H9 (cell line): ENCODE results near the gene KIFC3. TPM values are rescaled to one million over a fixed set of nuclear protein-coding genes. Genes with fewer than 3 reads are reported as not detected.

Experiments used
- DNase-seq: peaks from one replicate; pipeline ENCODE4 v3.0.0-alpha.2; 2017
- H2AFZ ChIP-seq: one replicate; pipeline ENCODE4 v1.6.1; 2013; ENCODE audit warnings: mild to moderate bottlenecking, low read length, control low read depth, moderate library complexity
- H2AK5ac ChIP-seq: 2 replicates; pipeline ENCODE4 v1.6.1; 2013; ENCODE audit warnings: low read length, control low read depth, mixed read lengths; ENCODE audit not compliant: insufficient read length
- H2BK120ac ChIP-seq: one replicate; pipeline ENCODE4 v1.6.1; 2013; ENCODE audit warnings: low read depth, mild to moderate bottlenecking, low read length, control low read depth, inconsistent platforms; ENCODE audit not compliant: poor library complexity, severe bottlenecking
- H2BK12ac ChIP-seq: 2 replicates; pipeline ENCODE4 v1.6.1; 2013; ENCODE audit warnings: low read length, control low read depth, mixed read lengths, low read depth; ENCODE audit not compliant: insufficient read length
- H2BK15ac ChIP-seq: 2 replicates; pipeline ENCODE4 v1.6.1; 2013; ENCODE audit warnings: low read depth, low read length, control low read depth
- H2BK20ac ChIP-seq: one replicate; pipeline ENCODE4 v1.6.1; 2013; ENCODE audit warnings: low read depth, mild to moderate bottlenecking, low read length, control low read depth, inconsistent platforms; ENCODE audit not compliant: poor library complexity, severe bottlenecking
- H2BK5ac ChIP-seq: 2 replicates; pipeline ENCODE4 v1.6.1; 2013; ENCODE audit warnings: low read length, control low read depth, mixed read lengths; ENCODE audit not compliant: insufficient read length
- H3K14ac ChIP-seq: 2 replicates; pipeline ENCODE4 v1.6.1; 2013; ENCODE audit warnings: low read length, control low read depth; ENCODE audit not compliant: insufficient read depth
- H3K18ac ChIP-seq: 2 replicates; pipeline ENCODE4 v1.6.1; 2013; ENCODE audit warnings: low read depth, mild to moderate bottlenecking, mixed read lengths, low read length, control low read depth; ENCODE audit not compliant: insufficient read length
- H3K23ac ChIP-seq: 2 replicates; pipeline ENCODE4 v1.6.1; 2013; ENCODE audit warnings: low read length, control low read depth, mixed read lengths, low read depth; ENCODE audit not compliant: insufficient read length
- H3K23me2 ChIP-seq: 2 replicates; pipeline ENCODE4 v1.6.1; 2013; ENCODE audit warnings: low read depth, mild to moderate bottlenecking, mixed read lengths, low read length, control low read depth; ENCODE audit not compliant: insufficient read length, poor library complexity, severe bottlenecking
- H3K27ac ChIP-seq: 2 replicates; pipeline ENCODE4 v1.5.1; 2013; ENCODE audit warnings: low read length, control low read depth, mixed read lengths, low read depth; ENCODE audit not compliant: insufficient read length
- H3K27me3 ChIP-seq: 2 replicates; pipeline ENCODE4 v1.6.1; 2013; ENCODE audit warnings: low read length, control low read depth, inconsistent platforms; ENCODE audit not compliant: insufficient read depth
- H3K4ac ChIP-seq: 2 replicates; pipeline ENCODE4 v1.6.1; 2013; ENCODE audit warnings: low read depth, mild to moderate bottlenecking, control low read depth, inconsistent platforms, low read length, moderate library complexity
- H3K4me1 ChIP-seq: 2 replicates; pipeline ENCODE4 v1.6.1; 2013; ENCODE audit warnings: low read length, control low read depth, inconsistent platforms; ENCODE audit not compliant: insufficient read depth
- H3K4me2 ChIP-seq: 2 replicates; pipeline ENCODE4 v1.6.1; 2013; ENCODE audit warnings: low read length, control low read depth, mixed read lengths; ENCODE audit not compliant: insufficient read length, insufficient read depth
- H3K56ac ChIP-seq: 2 replicates; pipeline ENCODE4 v1.6.1; 2013; ENCODE audit warnings: low read depth, mild to moderate bottlenecking, mixed read lengths, low read length, control low read depth; ENCODE audit not compliant: insufficient read length
- H3K79me1 ChIP-seq: 2 replicates; pipeline ENCODE4 v1.6.1; 2013; ENCODE audit warnings: low read depth, mild to moderate bottlenecking, moderate library complexity, low read length, control low read depth, inconsistent platforms; ENCODE audit not compliant: insufficient read depth, poor library complexity, severe bottlenecking
- H3K79me2 ChIP-seq: 2 replicates; pipeline ENCODE4 v1.6.1; 2013; ENCODE audit warnings: low read length, control low read depth, inconsistent platforms; ENCODE audit not compliant: insufficient read depth
- H3K9ac ChIP-seq: 2 replicates; pipeline ENCODE4 v1.6.1; 2013; ENCODE audit warnings: low read length, control low read depth, mixed read lengths; ENCODE audit not compliant: insufficient read length; ENCODE audit errors: extremely low read depth
- H3K9me3 ChIP-seq: one replicate; pipeline ENCODE4 v1.6.1; 2013; ENCODE audit warnings: low read depth, low read length, inconsistent platforms; ENCODE audit not compliant: control insufficient read depth
- H3T11ph ChIP-seq: one replicate; pipeline ENCODE4 v1.6.1; 2013; ENCODE audit warnings: mild to moderate bottlenecking, low read length, control low read depth, inconsistent platforms
- H4K20me1 ChIP-seq: one replicate; pipeline ENCODE4 v1.6.1; 2013; ENCODE audit not compliant: control insufficient read depth, insufficient read length, insufficient read depth
- H4K5ac ChIP-seq: 2 replicates; pipeline ENCODE4 v1.6.1; 2013; ENCODE audit warnings: low read depth, mild to moderate bottlenecking, mixed read lengths, low read length, control low read depth; ENCODE audit not compliant: insufficient read length
- H4K8ac ChIP-seq: replicated peaks from 2 replicates; pipeline ENCODE4 v1.6.1; 2013; ENCODE audit warnings: low read length, control low read depth, mixed read lengths, low read depth; ENCODE audit not compliant: insufficient read length
- H4K91ac ChIP-seq: 2 replicates; pipeline ENCODE4 v1.6.1; 2013; ENCODE audit warnings: low read depth, mild to moderate bottlenecking, moderate library complexity, mixed read lengths, low read length, control low read depth; ENCODE audit not compliant: insufficient read length
- H3K27ac Mint-ChIP-seq, 3 experiments: 2 replicates in 2 of 3; 3 replicates in 1 of 3; pipeline ENCODE4 v1.8.0; 2020 to 2021; ENCODE audit warnings: mixed read lengths in 3 of 3, mild to moderate bottlenecking in 1 of 3, moderate library complexity in 1 of 3
- H3K27me3 Mint-ChIP-seq: 2 replicates; pipeline ENCODE4 v1.8.0; 2021; ENCODE audit warnings: low read depth, mild to moderate bottlenecking, moderate library complexity, mixed read lengths
- H3K36me3 Mint-ChIP-seq, 3 experiments: 2 replicates in 2 of 3; 3 replicates in 1 of 3; pipeline ENCODE4 v1.8.0; 2020 to 2021; ENCODE audit warnings: low read depth in 3 of 3, mixed read lengths in 3 of 3; ENCODE audit not compliant: insufficient read depth in 1 of 3
- H3K4me1 Mint-ChIP-seq, 2 experiments: 2 replicates each; pipeline ENCODE4 v1.8.0; 2020; ENCODE audit warnings: mixed read lengths in 2 of 2
- H3K4me3 Mint-ChIP-seq, 2 experiments: 2 replicates in 1 of 2; 3 replicates in 1 of 2; pipeline ENCODE4 v1.8.0; 2020 to 2021; ENCODE audit warnings: mild to moderate bottlenecking in 2 of 2, mixed read lengths in 2 of 2, moderate library complexity in 1 of 2
- H3K9me3 Mint-ChIP-seq, 2 experiments: 2 replicates in 1 of 2; 3 replicates in 1 of 2; pipeline ENCODE4 v1.8.0; 2020; ENCODE audit warnings: mild to moderate bottlenecking in 2 of 2, mixed read lengths in 2 of 2, moderate library complexity in 1 of 2
- CTCF ChIP-seq: fragments of 200-600 bp; sonication (generic); conservative IDR thresholded peaks from 3 replicates; pipeline ENCODE4 v1.8.0; 2021; ENCODE audit warnings: antibody characterized with exemption, mild to moderate bottlenecking
- WGBS: extraction: QIAGEN DNeasy Blood & Tissue Kit; methylation state at CpG from one replicate; pipeline ENCODE4 v1.1.7; 2013; ENCODE audit warnings: missing lambda C conversion rate, low lambda C conversion rate, mixed read lengths; ENCODE audit not compliant: insufficient read length; ENCODE audit errors: extremely low coverage; 5-methylcytosine and 5-hydroxymethylcytosine counted together
- total RNA-seq: library from RNA; stranded (reverse); gene quantifications from 2 replicates; pipeline ENCODE4 v1.2.1, GENCODE V29; 2021

Gene KIFC3
- total RNA-seq, 1 experiment from 2014 or later = 5.0 TPM

DNA sequence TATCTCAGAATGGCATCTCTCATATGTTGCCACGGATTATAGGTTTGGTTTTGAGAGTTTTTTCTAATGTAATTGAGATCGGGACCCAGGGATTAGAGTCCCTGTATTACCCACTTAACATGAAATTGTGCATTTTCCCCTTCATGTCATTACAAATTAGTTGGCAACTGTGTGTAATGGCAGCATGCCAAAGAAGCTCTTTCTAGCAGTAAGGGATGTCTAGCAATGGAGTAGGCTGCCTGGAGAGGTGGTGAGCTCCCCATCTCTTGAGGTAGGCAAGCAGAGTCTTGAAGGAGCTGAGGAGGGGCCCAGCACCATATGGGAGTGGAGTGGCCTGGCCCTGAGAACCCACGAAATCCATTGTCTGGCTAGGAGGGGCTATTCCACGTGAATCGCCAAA lies 76.7 kb downstream of the KIFC3 start:
- no peak for DNase-seq
- H3K27ac ChIP-seq = no peak overlapping the region
- no peak overlapping the region for H3K56ac ChIP-seq
- H3K27me3 ChIP-seq = no peaks in the 10 kb centered on the region
- no peak overlapping the region for H3K23ac ChIP-seq
- H3K79me1 ChIP-seq = no peaks in the 10 kb centered on the region
- H3K4me1 ChIP-seq = no peaks in the 10 kb centered on the region
- H3K9me3 ChIP-seq = no peaks in the 10 kb centered on the region
- H2BK20ac ChIP-seq = no peak overlapping the region
- H2BK120ac ChIP-seq = no peak overlapping the region
- TF ChIP-seq CTCF = no peak
- Mint-ChIP-seq H3K27ac (no peak overlapping the region), H3K27me3 (no peaks in the 10 kb centered on the region; the same call in 1 of the 2 replicates), H3K9me3 (peaks cover 0 to 3% of the 10 kb centered on the region in 2 experiments; a peak in 3 of 5 replicates), H3K4me1 (0 out of 4 replicates have a peak, but pooled peaks cover 0 to 3% of the 10 kb centered on the region in 2 experiments), H3K36me3 (no peaks in the 10 kb centered on the region), H3K4me3 (no peak overlapping the region)
- H3K79me2 ChIP-seq = no peaks in the 10 kb centered on the region
- H3K9ac ChIP-seq = no peak overlapping the region
- H3K18ac ChIP-seq = no peak overlapping the region
- H3K4me2 ChIP-seq = no peak overlapping the region
- H3K23me2 ChIP-seq = no peaks in the 10 kb centered on the region
- no peak overlapping the region; the same call in 1 of the 2 replicates for H3K14ac ChIP-seq
- H2BK15ac ChIP-seq = no peak overlapping the region
- no peak overlapping the region for H3T11ph ChIP-seq
- no CpG with 5 or more reads among the region's 5 CpGs for WGBS
- H2BK12ac ChIP-seq = no peak overlapping the region
- H3K4ac ChIP-seq = no peak overlapping the region
- no peak overlapping the region for H2AFZ ChIP-seq
- no peak overlapping the region for H4K8ac ChIP-seq
- no peak overlapping the region for H4K5ac ChIP-seq
- H2AK5ac ChIP-seq = no peak overlapping the region
- H4K20me1 ChIP-seq = no peaks in the 10 kb centered on the region
- H4K91ac ChIP-seq = no peak overlapping the region
- no peak overlapping the region for H2BK5ac ChIP-seq
